ENCODE results near the gene GIMAP8. TPM values are rescaled to one million over a fixed set of nuclear protein-coding genes. Genes with fewer than 3 reads are reported as not detected.

The GIMAP8 gene
- total RNA-seq, 6 experiments from 2014 or later = 2.7 to 10.0 (median 6.2) TPM

DNA sequence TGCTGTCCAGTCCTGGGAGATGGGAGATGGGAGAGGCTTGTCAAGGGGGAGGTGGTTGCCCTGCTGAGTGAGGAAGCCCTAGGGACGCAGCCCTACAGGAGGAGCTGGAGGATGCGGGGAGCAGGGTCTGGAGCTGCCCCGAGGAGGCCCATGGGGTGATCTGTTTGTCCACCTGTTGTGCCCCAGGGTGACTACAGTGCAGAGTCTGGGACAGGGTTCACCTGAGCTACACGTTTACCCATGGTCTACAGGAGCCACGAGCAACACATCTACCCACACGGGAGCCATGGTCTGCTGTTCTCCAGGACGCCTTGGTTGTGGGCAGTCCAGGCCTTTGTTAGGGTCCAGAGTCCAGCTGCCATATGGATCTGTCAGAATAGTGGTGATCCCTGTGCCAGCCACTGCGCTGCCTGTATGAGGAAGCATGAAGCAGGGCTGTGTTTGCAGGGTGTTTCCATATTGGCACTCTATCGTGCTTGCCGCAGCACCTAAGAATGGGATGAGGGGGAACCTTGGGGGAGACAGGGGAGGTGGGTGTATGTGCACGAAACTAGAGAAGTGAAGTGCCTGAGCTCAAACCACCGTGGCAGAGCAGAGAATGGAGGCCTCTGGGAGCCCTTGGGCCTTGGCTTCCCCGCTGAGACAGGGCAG, 47.6 kb upstream of the GIMAP8 start:
- WGBS (ENCODE audit: insufficient coverage, low coverage, low lambda C conversion rate, missing lambda C conversion rate) = 78% methylated on average over 7 of the region's 13 CpGs
- Histone ChIP-seq H3K9me3 (no peaks in the 10 kb centered on the region), H3K27me3 (no peaks in the 10 kb centered on the region), H3K4me3 (no peak overlapping the region), H3K27ac (no peak overlapping the region), H3K36me3 (no peaks in the 10 kb centered on the region), H3K4me1 (peaks cover 0 to 23% (median 8%) of the 10 kb centered on the region in 4 donors)
- TF ChIP-seq, protein P1, sequence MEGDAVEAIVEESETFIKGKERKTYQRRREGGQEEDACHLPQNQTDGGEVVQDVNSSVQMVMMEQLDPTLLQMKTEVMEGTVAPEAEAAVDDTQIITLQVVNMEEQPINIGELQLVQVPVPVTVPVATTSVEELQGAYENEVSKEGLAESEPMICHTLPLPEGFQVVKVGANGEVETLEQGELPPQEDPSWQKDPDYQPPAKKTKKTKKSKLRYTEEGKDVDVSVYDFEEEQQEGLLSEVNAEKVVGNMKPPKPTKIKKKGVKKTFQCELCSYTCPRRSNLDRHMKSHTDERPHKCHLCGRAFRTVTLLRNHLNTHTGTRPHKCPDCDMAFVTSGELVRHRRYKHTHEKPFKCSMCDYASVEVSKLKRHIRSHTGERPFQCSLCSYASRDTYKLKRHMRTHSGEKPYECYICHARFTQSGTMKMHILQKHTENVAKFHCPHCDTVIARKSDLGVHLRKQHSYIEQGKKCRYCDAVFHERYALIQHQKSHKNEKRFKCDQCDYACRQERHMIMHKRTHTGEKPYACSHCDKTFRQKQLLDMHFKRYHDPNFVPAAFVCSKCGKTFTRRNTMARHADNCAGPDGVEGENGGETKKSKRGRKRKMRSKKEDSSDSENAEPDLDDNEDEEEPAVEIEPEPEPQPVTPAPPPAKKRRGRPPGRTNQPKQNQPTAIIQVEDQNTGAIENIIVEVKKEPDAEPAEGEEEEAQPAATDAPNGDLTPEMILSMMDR (IDR thresholded peaks at IDR 0.05) = no peak
- TF ChIP-seq POLR2A (IDR thresholded peaks at IDR 0.05) = no peak
- DNase-seq (no peak), ATAC-seq (no peak)
- intact Hi-C loops (cut with DNase I) = no loop called here

DNA sequence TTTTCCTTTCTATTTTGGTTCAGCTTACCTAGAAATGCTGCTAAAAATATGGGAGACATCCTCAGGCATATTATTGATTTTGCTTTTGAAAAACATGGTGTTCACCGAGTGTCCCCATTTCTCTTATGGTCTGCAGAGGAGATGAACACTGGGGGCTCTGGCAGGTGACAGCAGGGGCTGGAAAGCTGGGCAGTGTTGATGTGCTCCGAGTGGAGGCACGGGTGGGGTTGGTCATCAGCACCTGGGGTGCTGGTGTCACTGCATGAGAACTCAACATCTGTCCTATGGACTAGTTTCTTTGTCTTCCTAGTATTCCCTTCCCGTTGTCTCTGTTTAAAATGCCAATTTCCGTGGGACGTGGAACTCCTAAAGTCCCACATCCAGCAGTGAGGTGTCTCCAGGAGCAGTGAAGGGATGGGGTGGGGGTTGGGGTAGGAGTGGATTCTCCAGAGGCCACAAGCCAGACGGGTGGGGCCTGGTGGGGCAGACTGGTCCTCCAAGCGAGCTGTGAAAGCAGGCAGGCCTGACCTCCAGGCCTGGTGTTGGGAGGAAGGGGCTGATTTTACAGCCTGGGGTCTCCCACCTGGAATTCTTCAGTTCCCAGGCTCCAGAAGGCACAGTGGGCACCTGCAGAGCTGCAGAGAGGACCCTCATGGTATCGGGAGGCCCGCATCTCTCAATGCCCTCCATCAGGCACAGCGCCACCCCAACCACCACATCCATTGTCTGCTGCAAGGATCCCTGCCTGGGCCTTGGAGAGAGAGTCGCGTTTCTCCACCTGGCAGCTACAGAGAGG, 46.9 kb upstream of the GIMAP8 start:
- peaks cover 0 to 23% (median 8%) of the 10 kb centered on the region in 4 donors for H3K4me1 ChIP-seq

DNA sequence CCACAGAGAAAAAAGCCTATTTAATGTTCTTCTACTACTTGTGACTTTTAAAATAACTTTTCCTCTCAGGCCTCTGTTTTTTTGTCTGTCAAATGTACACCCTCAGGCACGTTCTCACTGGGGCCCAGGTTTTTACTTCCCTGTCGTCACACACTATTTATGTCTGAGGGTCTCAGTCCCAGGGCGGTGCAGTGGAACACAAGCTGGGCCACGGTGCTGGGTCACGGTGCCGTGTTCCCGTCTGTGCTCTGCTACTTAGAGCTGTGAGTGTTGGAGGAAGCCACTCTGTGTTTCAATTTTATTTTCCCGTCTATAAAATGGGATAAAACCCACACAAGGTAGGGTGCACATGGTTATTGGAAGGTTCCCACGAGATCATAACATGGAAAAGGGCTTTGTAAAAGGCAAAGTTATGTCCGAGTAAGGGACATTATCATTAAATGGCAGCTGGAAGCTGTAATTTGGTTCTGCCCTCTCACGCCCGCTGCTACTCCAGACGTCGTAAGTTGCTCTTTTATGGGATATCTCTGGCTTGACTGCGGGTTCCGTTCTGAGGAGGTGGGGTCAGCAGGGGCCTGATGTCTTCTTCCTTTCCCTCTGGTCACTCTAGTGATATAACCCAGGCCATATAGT, 46.1 kb upstream of the GIMAP8 start:
- H3K4me1 ChIP-seq = peaks cover 0 to 23% (median 8%) of the 10 kb centered on the region in 4 donors
- intact Hi-C loops (cut with DNase I) = no loop called here
- H3K9me3 ChIP-seq = no peaks in the 10 kb centered on the region
- DNase-seq (no peak), ATAC-seq (no peak)
- H3K36me3 ChIP-seq = no peaks in the 10 kb centered on the region
- no peaks in the 10 kb centered on the region for H3K27me3 ChIP-seq
- WGBS (ENCODE audit: insufficient coverage, low coverage, low lambda C conversion rate, missing lambda C conversion rate) = 34% methylated on average over 13 of the region's 16 CpGs
- no peak for TF ChIP-seq POLR2A (IDR thresholded peaks at IDR 0.05)
- H3K4me3 ChIP-seq = peak overlapping the region; percentile 71 to 78 (median 72)
- H3K27ac ChIP-seq = peak overlapping the region; percentile 88 to 96 (median 95)

More for the DNA sequence above, 46.9 kb upstream of the GIMAP8 start:
- WGBS (ENCODE audit: insufficient coverage, low coverage, low lambda C conversion rate, missing lambda C conversion rate) = 93% methylated on average over 6 of the region's 13 CpGs
- H3K27me3 ChIP-seq = no peaks in the 10 kb centered on the region
- no peak overlapping the region for H3K27ac ChIP-seq
- no peak for ATAC-seq
- no peak for TF ChIP-seq POLR2A (IDR thresholded peaks at IDR 0.05)
- TF ChIP-seq, protein P1 (IDR thresholded peaks at IDR 0.05) = no peak
- peak in 1 of 3 donors; percentile 42 for DNase-seq
- H3K9me3 ChIP-seq = no peaks in the 10 kb centered on the region
- H3K4me3 ChIP-seq = no peak overlapping the region
- intact Hi-C loops (cut with DNase I) = no loop called here
- no peaks in the 10 kb centered on the region for H3K36me3 ChIP-seq

DNA sequence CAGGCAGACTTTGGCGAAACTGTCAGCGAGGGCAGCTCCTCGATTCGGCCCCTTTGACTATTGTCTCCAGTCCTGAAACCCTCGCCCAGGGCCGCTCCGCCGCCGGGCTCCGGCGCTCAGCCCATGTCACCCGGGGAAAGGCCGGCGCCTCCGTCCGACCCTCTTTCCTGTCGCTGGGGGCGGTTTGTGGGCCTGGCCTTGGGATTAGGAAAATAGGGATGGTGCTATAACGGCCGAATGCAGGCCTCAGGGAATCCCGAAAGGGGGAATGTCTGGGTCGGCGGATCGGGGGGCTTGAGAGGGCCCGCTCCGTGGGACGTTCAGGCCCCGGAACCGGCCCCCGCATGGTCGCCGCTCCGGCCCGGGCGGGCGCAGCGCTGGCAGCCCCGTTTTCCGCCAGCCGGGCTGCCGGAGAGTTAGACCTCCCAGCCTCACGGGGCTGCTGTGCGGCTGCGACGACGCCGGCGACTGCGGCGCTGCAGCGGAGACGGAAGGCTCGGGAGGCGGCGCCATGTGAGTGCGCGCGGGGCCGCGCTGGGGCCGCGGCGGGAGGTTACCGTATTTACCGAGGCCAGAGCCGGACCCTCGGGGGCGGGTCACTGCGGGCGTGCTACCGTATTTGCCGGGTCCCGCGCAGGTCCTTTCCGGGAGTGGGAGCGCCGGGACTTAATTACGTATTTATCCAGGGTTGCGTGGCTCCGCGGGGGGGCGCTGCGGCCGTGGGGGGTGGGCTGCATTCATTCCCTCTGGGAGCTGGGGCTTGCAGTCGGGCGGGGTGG, 45.4 kb upstream of the GIMAP8 start:
- Histone ChIP-seq H3K4me1 (peaks cover 0 to 23% (median 8%) of the 10 kb centered on the region in 4 donors), H3K27me3 (no peaks in the 10 kb centered on the region), H3K36me3 (no peaks in the 10 kb centered on the region), H3K27ac (peak overlapping the region; percentile 88 to 96 (median 95)), H3K9me3 (no peaks in the 10 kb centered on the region), H3K4me3 (peak overlapping the region; percentile 71 to 78 (median 72))
- ATAC-seq (peak; percentile 90 to 93 (median 92)), DNase-seq (peak; percentile 92 to 93 (median 92))
- TF ChIP-seq POLR2A (IDR thresholded peaks at IDR 0.05) = peak; percentile 90
- TF ChIP-seq, protein P1 (IDR thresholded peaks at IDR 0.05) = peak in 2 of 4 donors; percentile 30 to 51
- WGBS (ENCODE audit: insufficient coverage, low coverage, low lambda C conversion rate, missing lambda C conversion rate) = 0% methylated on average over 27 of the region's 86 CpGs
- intact Hi-C loops (cut with DNase I) = no loop called here
